CD4-positive, alpha-beta T cell treated with Interleukin-10 for 1 hour (primary cell): ENCODE results near the gene MCFD2.
A peak's percentile ranks its signal among the peaks of the same experiment; 100 is the strongest.
"Not testable (repeated sequence)": the region's sequence is repeated elsewhere in the genome, so short reads cannot be mapped to it uniquely, and the experiment has no call there.

Experiments
- DNase-seq: peaks from one replicate; pipeline ENCODE4 v3.0.0-alpha.2; 2020

The MCFD2 gene

GRCh38 chr2:46936566-46936965 lies 21.0 kb upstream of the MCFD2 start:
- DNase-seq: no peak

- DNase-seq: no peak
Measured at GRCh38 chr2:46935071-46935470, 19.5 kb upstream of the MCFD2 start.

GRCh38 chr2:46929612-46930011 lies 14.0 kb upstream of the MCFD2 start:
- DNase-seq: no peak

- DNase-seq: no peak
Measured at GRCh38 chr2:46926863-46927262, 11.3 kb upstream of the MCFD2 start.

- no peak for DNase-seq
Measured at GRCh38 chr2:46925474-46926351, 10.1 kb upstream of the MCFD2 start.

GRCh38 chr2:46924608-46925007 lies 9.0 kb upstream of the MCFD2 start:
- DNase-seq: no peak

- DNase-seq: no peak
Measured at GRCh38 chr2:46924038-46924437, 8.4 kb upstream of the MCFD2 start.

GRCh38 chr2:46923041-46923528 lies 7.5 kb upstream of the MCFD2 start:
- no peak for DNase-seq

GRCh38 chr2:46922606-46923005 lies 7.0 kb upstream of the MCFD2 start:
- DNase-seq: no peak

GRCh38 chr2:46921676-46922448 lies 6.3 kb upstream of the MCFD2 start:
- no peak for DNase-seq

- DNase-seq: peak; percentile 41
Measured at GRCh38 chr2:46917628-46918027, 2.0 kb upstream of the MCFD2 start.

GRCh38 chr2:46915811-46916630 lies 415 bp upstream of the MCFD2 start:
- DNase-seq: peak; percentile 82

- DNase-seq: no peak
Measured at GRCh38 chr2:46914578-46915230, 902 bp downstream of the MCFD2 start.

GRCh38 chr2:46913471-46914381 lies 1.9 kb downstream of the MCFD2 start:
- DNase-seq: no peak

GRCh38 chr2:46909771-46910419 lies 5.7 kb downstream of the MCFD2 start:
- DNase-seq: no peak

GRCh38 chr2:46909150-46909549 lies 6.5 kb downstream of the MCFD2 start:
- DNase-seq: no peak

- not testable (repeated sequence) for DNase-seq
Measured at GRCh38 chr2:46904908-46905678, 10.5 kb downstream of the MCFD2 start.

GRCh38 chr2:46902980-46903379 lies 12.6 kb downstream of the MCFD2 start:
- not testable (repeated sequence) for DNase-seq

- no peak for DNase-seq
Measured at GRCh38 chr2:46902465-46902864, 13.1 kb downstream of the MCFD2 start.

- DNase-seq: no peak
Measured at GRCh38 chr2:46901611-46902010, 14.0 kb downstream of the MCFD2 start.
